Activated CD8-positive, alpha-beta memory T cell treated with anti-CD3 and anti-CD28 coated beads for 36 hours (primary cell): ENCODE data around the gene SPATA31C2. TPM values are rescaled to one million over a fixed set of nuclear protein-coding genes. Genes with fewer than 3 reads are reported as not detected.

ENCODE experiments used
- total RNA-seq, 2 experiments: library from RNA; stranded (reverse); gene quantifications; one replicate each; pipeline ENCODE4 v1.2.3, GENCODE V29; 2021

Gene SPATA31C2
- total RNA-seq, 2 experiments from 2014 or later, result 0.04 TPM; not detected in 1

Other genes starting within 250 kb of the SPATA31C2 start
- gene SPATA31C1, start 220.5 kb downstream of the SPATA31C2 start, total RNA-seq, result not detected
- 1 to 10 TPM; 2.5 to 4.3 TPM for gene CDK20, start 163.9 kb downstream of the SPATA31C2 start, total RNA-seq
- 10 to 100 TPM; 22.8 to 26.4 TPM for gene SPIN1, start 250.0 kb upstream of the SPATA31C2 start, total RNA-seq